Astrocyte (in vitro differentiated cells and primary cell): ENCODE measurements around the gene MAP3K4. TPM values are rescaled to one million over a fixed set of nuclear protein-coding genes. Genes with fewer than 3 reads are reported as not detected.

ENCODE experiments used
- DNase-seq: peaks from one replicate; pipeline ENCODE4 v3.0.0-alpha.2; 2010; ENCODE audit warnings: low read depth
- FAIRE-seq: peaks from 2 replicates; lab custom pipeline; 2011; peaks lifted over from hg19 to GRCh38; lab: Jason Lieb, UNC
- H2AFZ ChIP-seq: 2 replicates; pipeline ENCODE4 v1.6.0; 2012; ENCODE audit warnings: low read depth, low read length, inconsistent platforms
- H3K27ac ChIP-seq: 2 replicates; pipeline ENCODE4 v1.5.1; 2011; ENCODE audit warnings: low read depth, low read length, inconsistent platforms
- H3K27me3 ChIP-seq: 2 replicates; pipeline ENCODE4 v1.6.0; 2011; ENCODE audit warnings: low read length, inconsistent platforms; ENCODE audit not compliant: insufficient read depth
- H3K36me3 ChIP-seq: 2 replicates; pipeline ENCODE4 v1.5.1; 2011; ENCODE audit warnings: low read length, inconsistent platforms; ENCODE audit not compliant: insufficient read depth
- H3K4me1 ChIP-seq: 2 replicates; pipeline ENCODE4 v1.5.1; 2011; ENCODE audit warnings: low read length, inconsistent platforms; ENCODE audit not compliant: insufficient read depth
- H3K4me2 ChIP-seq: 2 replicates; pipeline ENCODE4 v1.6.0; 2012; ENCODE audit warnings: low read length, inconsistent platforms
- H3K4me3 ChIP-seq: 2 replicates; pipeline ENCODE4 v1.5.1; 2011; ENCODE audit warnings: low read depth, mild to moderate bottlenecking, low read length, inconsistent platforms; ENCODE audit not compliant: insufficient read depth
- H3K79me2 ChIP-seq: 2 replicates; pipeline ENCODE4 v1.6.0; 2012; ENCODE audit warnings: mild to moderate bottlenecking, low read length, inconsistent platforms; ENCODE audit not compliant: insufficient read depth
- H3K9ac ChIP-seq: 2 replicates; pipeline ENCODE4 v1.6.0; 2012; ENCODE audit warnings: mild to moderate bottlenecking, low read length, inconsistent platforms
- H3K9me3 ChIP-seq: 2 replicates; pipeline ENCODE4 v1.5.1; 2012; ENCODE audit warnings: low read depth, mild to moderate bottlenecking, low read length, inconsistent platforms; ENCODE audit not compliant: insufficient read depth
- H4K20me1 ChIP-seq: 2 replicates; pipeline ENCODE4 v1.6.0; 2012; ENCODE audit warnings: low read length, inconsistent platforms; ENCODE audit not compliant: insufficient read depth
- H3K27ac Mint-ChIP-seq: one replicate; pipeline ENCODE4 v1.8.0; 2021; ENCODE audit warnings: mild to moderate bottlenecking, mixed read lengths; ENCODE audit not compliant: unreplicated experiment
- H3K27me3 Mint-ChIP-seq: one replicate; pipeline ENCODE4 v1.8.0; 2021; ENCODE audit warnings: low read depth, mixed read lengths; ENCODE audit not compliant: unreplicated experiment
- H3K36me3 Mint-ChIP-seq: one replicate; pipeline ENCODE4 v1.8.0; 2021; ENCODE audit warnings: low read depth, mixed read lengths; ENCODE audit not compliant: unreplicated experiment
- H3K4me1 Mint-ChIP-seq: one replicate; pipeline ENCODE4 v1.8.0; 2021; ENCODE audit warnings: low read depth, mixed read lengths; ENCODE audit not compliant: unreplicated experiment
- H3K4me3 Mint-ChIP-seq: one replicate; pipeline ENCODE4 v1.8.0; 2021; ENCODE audit warnings: mild to moderate bottlenecking, moderate library complexity, mixed read lengths; ENCODE audit not compliant: unreplicated experiment
- H3K9me3 Mint-ChIP-seq: one replicate; pipeline ENCODE4 v1.8.0; 2021; ENCODE audit warnings: mild to moderate bottlenecking, mixed read lengths; ENCODE audit not compliant: unreplicated experiment
- CTCF ChIP-seq: IDR thresholded peaks from 2 replicates; pipeline ENCODE4 v1.5.1; 2011; ENCODE audit warnings: low read depth, mild to moderate bottlenecking, inconsistent platforms, low read length, moderate library complexity; ENCODE audit not compliant: insufficient read depth
- EZH2 ChIP-seq: IDR thresholded peaks from 2 replicates; pipeline ENCODE4 v1.6.1; 2012; ENCODE audit warnings: mild to moderate bottlenecking, low read length, inconsistent platforms; ENCODE audit not compliant: insufficient read depth
- total RNA-seq: library from RNA; stranded (reverse); gene quantifications from 2 replicates; pipeline ENCODE4 v1.2.1, GENCODE V29; 2021

The MAP3K4 gene
- total RNA-seq, 1 donor from 2014 or later, result 22.1 TPM

- FAIRE-seq, result no peak
- Mint-ChIP-seq H3K36me3 (peaks cover 24% of the 10 kb centered on the region), H3K9me3 (no peaks in the 10 kb centered on the region), H3K4me1 (peaks cover 12% of the 10 kb centered on the region), H3K27ac (no peak overlapping the region), H3K27me3 (no peaks in the 10 kb centered on the region), H3K4me3 (no peak overlapping the region)
- Histone ChIP-seq H3K4me1 (peaks cover 16% of the 10 kb centered on the region), H3K9ac (no peak overlapping the region), H3K4me3 (no peak overlapping the region), H3K9me3 (no peaks in the 10 kb centered on the region), H4K20me1 (no peaks in the 10 kb centered on the region), H3K36me3 (peaks cover 58% of the 10 kb centered on the region), H3K27ac (no peak overlapping the region), H3K27me3 (no peaks in the 10 kb centered on the region), H3K79me2 (no peaks in the 10 kb centered on the region), H2AFZ (no peak overlapping the region), H3K4me2 (no peak overlapping the region)
- no peak for TF ChIP-seq CTCF
- TF ChIP-seq EZH2, result no peak
- DNase-seq, result no peak
Measured at GRCh38 chr6:161110028-161110779, 118.6 kb downstream of the MAP3K4 start.

- H3K27ac Mint-ChIP-seq, result no peak overlapping the region
- Histone ChIP-seq H3K36me3 (peaks cover 57% of the 10 kb centered on the region), H3K27ac (no peak overlapping the region), H3K9ac (no peak overlapping the region), H3K4me2 (no peak overlapping the region), H4K20me1 (no peaks in the 10 kb centered on the region), H3K4me3 (no peak overlapping the region), H3K9me3 (no peaks in the 10 kb centered on the region), H3K4me1 (peaks cover 12% of the 10 kb centered on the region), H3K27me3 (no peaks in the 10 kb centered on the region), H3K79me2 (no peaks in the 10 kb centered on the region), H2AFZ (no peak overlapping the region)
- H3K4me3 Mint-ChIP-seq, result no peak overlapping the region
- FAIRE-seq (no peak), DNase-seq (no peak)
- no peaks in the 10 kb centered on the region for H3K9me3 Mint-ChIP-seq
- TF ChIP-seq EZH2 (no peak), CTCF (no peak)
- H3K36me3 Mint-ChIP-seq, result peaks cover 24% of the 10 kb centered on the region
- H3K27me3 Mint-ChIP-seq, result no peaks in the 10 kb centered on the region
- peaks cover 12% of the 10 kb centered on the region for H3K4me1 Mint-ChIP-seq
Measured at GRCh38 chr6:161111261-161111660, 119.7 kb downstream of the MAP3K4 start.

- peaks cover 25% of the 10 kb centered on the region for H3K36me3 Mint-ChIP-seq
- no peaks in the 10 kb centered on the region for H3K27me3 Mint-ChIP-seq
- Histone ChIP-seq H3K4me2 (no peak overlapping the region), H3K4me1 (no peaks in the 10 kb centered on the region), H3K9ac (no peak overlapping the region), H2AFZ (no peak overlapping the region), H4K20me1 (no peaks in the 10 kb centered on the region), H3K79me2 (no peaks in the 10 kb centered on the region), H3K27ac (no peak overlapping the region), H3K27me3 (no peaks in the 10 kb centered on the region), H3K36me3 (peaks cover 37% of the 10 kb centered on the region), H3K4me3 (no peak overlapping the region), H3K9me3 (no peaks in the 10 kb centered on the region)
- no peak overlapping the region for H3K4me3 Mint-ChIP-seq
- no peak for FAIRE-seq
- no peak for DNase-seq
- no peak for TF ChIP-seq EZH2
- no peak for TF ChIP-seq CTCF
- H3K9me3 Mint-ChIP-seq, result peaks cover 3% of the 10 kb centered on the region
- no peaks in the 10 kb centered on the region for H3K4me1 Mint-ChIP-seq
- H3K27ac Mint-ChIP-seq, result no peak overlapping the region
Measured at GRCh38 chr6:161115468-161115867, 123.9 kb downstream of the MAP3K4 start.
